ENCODE data around the gene LYPD5.
"Not testable (repeated sequence)": the region's sequence is repeated elsewhere in the genome, so short reads cannot be mapped to it uniquely, and the experiment has no call there.

Gene LYPD5

GRCh38 chr19:43826787-43827754 is 24.8 kb upstream of the LYPD5 start, which contains the start of gene ZNF283:
ZNF283 (plus strand) TSS chr19:43827321; CDS start chr19:43833505, 6,184 bp downstream.
- TF ChIP-seq CTCF (conservative IDR thresholded peaks at IDR 0.05; ENCODE audit: low read depth), result no peak
- ChIA-PET POLR2A (ENCODE audit: low non-redundant PET) (no interaction called here), CTCF (interaction anchor here (0.9 kb wide), 1 partner anchor 82 kb away, joined by 3 read pairs; no protein-coding TSS in a partner anchor)
- H3K27ac ChIP-seq, result peak within 1 kb of the TSS; percentile 75
- peak; percentile 86 for DNase-seq (ENCODE audit: low spot score)

GRCh38 chr19:43824572-43824971 is 22.3 kb upstream of the LYPD5 start:
- CTCF ChIA-PET; H3K27ac ChIP-seq; POLR2A ChIA-PET (ENCODE audit: low non-redundant PET); DNase-seq (ENCODE audit: low spot score): not testable (repeated sequence)

- POLR2A ChIA-PET (ENCODE audit: low non-redundant PET); CTCF ChIA-PET; DNase-seq (ENCODE audit: low spot score); H3K27ac ChIP-seq: not testable (repeated sequence)
Measured at GRCh38 chr19:43823856-43824255, 21.6 kb upstream of the LYPD5 start.

GRCh38 chr19:43820884-43821215 is 18.6 kb upstream of the LYPD5 start:
- POLR2A ChIA-PET (ENCODE audit: low non-redundant PET), result no interaction called here
- TF ChIP-seq CTCF (conservative IDR thresholded peaks at IDR 0.05; ENCODE audit: low read depth), result no peak
- H3K27ac ChIP-seq, result no peak overlapping the region
- CTCF ChIA-PET, result interaction anchor here (0.6 kb wide), 1 partner anchor 14 kb away, joined by 3 read pairs; no protein-coding TSS in a partner anchor
- DNase-seq (ENCODE audit: low spot score), result no peak

GRCh38 chr19:43820098-43820883 is 18.0 kb upstream of the LYPD5 start:
- CTCF ChIA-PET, result no interaction called here
- peak; percentile 19 for DNase-seq (ENCODE audit: low spot score)
- POLR2A ChIA-PET (ENCODE audit: low non-redundant PET), result no interaction called here
- H3K27ac ChIP-seq, result no peak overlapping the region
- no peak for TF ChIP-seq CTCF (conservative IDR thresholded peaks at IDR 0.05; ENCODE audit: low read depth)

- H3K27ac ChIP-seq, result no peak overlapping the region
- ChIA-PET POLR2A (ENCODE audit: low non-redundant PET) (interaction anchor here (0.6 kb wide), 1 partner anchor 149 kb away, joined by 3 read pairs; the partner anchor contains the start of gene PLAUR), CTCF (interaction anchor here (0.8 kb wide), 1 partner anchor 86 kb away, joined by 3 read pairs; no protein-coding TSS in a partner anchor)
- TF ChIP-seq CTCF (conservative IDR thresholded peaks at IDR 0.05; ENCODE audit: low read depth), result no peak
- peak; percentile 30 for DNase-seq (ENCODE audit: low spot score)
Measured at GRCh38 chr19:43818500-43818899, 16.3 kb upstream of the LYPD5 start.

- H3K27ac ChIP-seq; DNase-seq (ENCODE audit: low spot score); POLR2A ChIA-PET (ENCODE audit: low non-redundant PET): not testable (repeated sequence)
- CTCF ChIA-PET, result interaction anchor here (0.5 kb wide), 1 partner anchor 31 kb away, joined by 4 read pairs; no protein-coding TSS in a partner anchor
Measured at GRCh38 chr19:43817454-43817853, 15.2 kb upstream of the LYPD5 start.

Data from RWPE1 (cell line).